Tibial nerve (tissue), 4 donors: ENCODE data around the gene DNLZ. TPM values are rescaled to one million over a fixed set of nuclear protein-coding genes. Genes with fewer than 3 reads are reported as not detected.

ENCODE experiments used
- DNase-seq, 2 donors: peaks; one replicate each; pipeline ENCODE4 v3.0.0-alpha.2; 2019; ENCODE audit warnings: low spot score in 2 of 2
- H3K27ac ChIP-seq, 4 donors: fragments of 200-600 bp; sonication (generic) in 3 of 4; one replicate each; pipeline ENCODE4 v1.5.1; 2017 to 2019; ENCODE audit warnings: mild to moderate bottlenecking in 1 of 4
- H3K27me3 ChIP-seq, 2 donors: fragments of 200-600 bp; sonication (generic) in 1 of 2; one replicate each; pipeline versions ENCODE4 v1.5.1 to v1.6.0; 2017 to 2019
- H3K36me3 ChIP-seq, 3 donors: fragments of 200-600 bp; sonication (generic); one replicate each; pipeline ENCODE4 v1.5.1; 2018 to 2019
- H3K4me1 ChIP-seq, 4 donors: fragments of 200-600 bp; sonication (generic) in 3 of 4; one replicate each; pipeline ENCODE4 v1.5.1; 2017 to 2019
- H3K4me3 ChIP-seq, 4 donors: fragments of 200-600 bp; sonication (generic) in 3 of 4; one replicate each; pipeline ENCODE4 v1.5.1; 2017 to 2019; ENCODE audit warnings: mild to moderate bottlenecking in 1 of 4, moderate library complexity in 1 of 4
- H3K9me3 ChIP-seq, 4 donors: fragments of 200-600 bp; sonication (generic) in 3 of 4; one replicate each; pipeline ENCODE4 v1.5.1; 2017 to 2019
- EP300 ChIP-seq, 2 donors: sonication (generic); formaldehyde crosslinking; IDR thresholded peaks; one replicate each; pipeline ENCODE4 v1.6.1; 2017; ENCODE audit warnings: antibody characterized with exemption in 2 of 2, mild to moderate bottlenecking in 1 of 2
- POLR2A ChIP-seq, 2 donors: fragments of 450-650 bp; IDR thresholded peaks; one replicate each; pipeline ENCODE4 v1.6.1; 2017; ENCODE audit warnings: antibody characterized with exemption in 2 of 2, mild to moderate bottlenecking in 2 of 2, moderate library complexity in 2 of 2
- WGBS, 2 donors: methylation state at CpG; one replicate each; pipeline ENCODE4 v1.1.5; 2018; 5-methylcytosine and 5-hydroxymethylcytosine counted together
- total RNA-seq, 4 donors: library from RNA; depleted of rRNA; stranded (reverse); fragments of >200 nt; gene quantifications; one replicate each; pipeline ENCODE4 v1.1.0, GENCODE V29; 2016
- TF ChIP-seq, protein P1 (sequence below), 5 experiments: fragments of 200-600 bp in 3 of 5; fragments of 450-650 bp in 2 of 5; sonication (generic) in 3 of 5; IDR thresholded peaks; one replicate each; pipeline ENCODE4 v1.5.1; 2016 to 2019; ENCODE audit warnings: antibody characterized with exemption in 5 of 5, mild to moderate bottlenecking in 3 of 5, moderate library complexity in 2 of 5

The DNLZ gene
- total RNA-seq, 4 donors from 2014 or later, result 49.4 to 79.5 (median 70.8) TPM

DNA sequence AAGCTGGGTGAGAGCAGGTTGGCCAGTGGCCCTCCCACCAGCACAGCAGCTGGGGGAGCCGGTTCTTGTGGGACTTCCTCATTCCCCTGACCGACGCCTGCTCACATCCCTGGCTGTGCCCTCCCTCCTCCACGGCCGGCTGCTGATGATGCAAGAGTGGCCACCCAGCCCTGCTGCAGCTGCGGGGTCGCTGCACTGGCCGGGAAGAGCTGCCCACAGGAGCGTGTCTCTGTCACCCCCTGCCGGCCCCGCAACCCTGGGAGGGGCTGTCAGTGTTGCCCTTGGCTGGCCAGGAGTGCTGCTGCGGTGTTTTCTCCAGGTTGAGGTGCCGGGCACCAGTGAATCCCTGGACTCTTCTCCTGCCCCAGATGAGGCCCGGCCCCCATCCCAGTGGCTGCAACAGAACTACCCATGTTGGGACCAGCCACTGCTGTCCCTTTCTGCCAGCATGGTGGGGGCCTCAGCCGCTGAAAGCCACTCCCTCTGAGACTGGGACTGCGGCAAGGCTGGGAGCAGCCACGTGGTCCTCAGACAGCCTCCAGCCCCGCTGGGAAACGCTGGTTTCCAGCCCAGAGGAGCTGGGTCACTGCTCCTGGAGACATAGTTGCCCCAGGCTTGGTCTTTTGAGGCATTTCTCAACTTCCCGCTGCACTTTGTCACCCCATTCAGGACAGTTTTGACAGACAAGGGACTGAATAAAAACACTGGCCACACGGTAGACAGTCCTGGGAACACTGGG, 9.2 kb upstream of the DNLZ start:
- H3K36me3 ChIP-seq, result peaks cover 0 to 35% (median 0%) of the 10 kb centered on the region in 3 donors
- H3K9me3 ChIP-seq, result no peaks in the 10 kb centered on the region
- peak overlapping the region in 3 of 4 donors; percentile 5 to 42 (median 5) for H3K4me3 ChIP-seq
- peaks cover 0 to 29% (median 9%) of the 10 kb centered on the region in 4 donors for H3K4me1 ChIP-seq
- TF ChIP-seq, protein P1, sequence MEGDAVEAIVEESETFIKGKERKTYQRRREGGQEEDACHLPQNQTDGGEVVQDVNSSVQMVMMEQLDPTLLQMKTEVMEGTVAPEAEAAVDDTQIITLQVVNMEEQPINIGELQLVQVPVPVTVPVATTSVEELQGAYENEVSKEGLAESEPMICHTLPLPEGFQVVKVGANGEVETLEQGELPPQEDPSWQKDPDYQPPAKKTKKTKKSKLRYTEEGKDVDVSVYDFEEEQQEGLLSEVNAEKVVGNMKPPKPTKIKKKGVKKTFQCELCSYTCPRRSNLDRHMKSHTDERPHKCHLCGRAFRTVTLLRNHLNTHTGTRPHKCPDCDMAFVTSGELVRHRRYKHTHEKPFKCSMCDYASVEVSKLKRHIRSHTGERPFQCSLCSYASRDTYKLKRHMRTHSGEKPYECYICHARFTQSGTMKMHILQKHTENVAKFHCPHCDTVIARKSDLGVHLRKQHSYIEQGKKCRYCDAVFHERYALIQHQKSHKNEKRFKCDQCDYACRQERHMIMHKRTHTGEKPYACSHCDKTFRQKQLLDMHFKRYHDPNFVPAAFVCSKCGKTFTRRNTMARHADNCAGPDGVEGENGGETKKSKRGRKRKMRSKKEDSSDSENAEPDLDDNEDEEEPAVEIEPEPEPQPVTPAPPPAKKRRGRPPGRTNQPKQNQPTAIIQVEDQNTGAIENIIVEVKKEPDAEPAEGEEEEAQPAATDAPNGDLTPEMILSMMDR (IDR thresholded peaks at IDR 0.05), result peak in 1 of 5 experiments; percentile 46
- TF ChIP-seq EP300 (IDR thresholded peaks at IDR 0.05), result no peak
- DNase-seq, result peak; percentile 51 to 53
- 5 to 7% methylated on average over 16 to 19 of the region's 21 CpGs for WGBS, 2 donors
- no peaks in the 10 kb centered on the region for H3K27me3 ChIP-seq
- H3K27ac ChIP-seq, result peak overlapping the region in 2 of 4 donors; percentile 4 to 24

- peaks cover 0 to 26% (median 9%) of the 10 kb centered on the region in 4 donors for H3K4me1 ChIP-seq
- no peak overlapping the region for H3K27ac ChIP-seq
- no peak for DNase-seq
- H3K4me3 ChIP-seq, result no peak overlapping the region
- WGBS, 2 donors, result 85% methylated on average over 19 to 21 of the region's 21 CpGs
- H3K36me3 ChIP-seq, result peaks cover 0 to 30% (median 0%) of the 10 kb centered on the region in 3 donors
- H3K9me3 ChIP-seq, result no peaks in the 10 kb centered on the region
- H3K27me3 ChIP-seq, result no peaks in the 10 kb centered on the region
- no peak for TF ChIP-seq POLR2A (IDR thresholded peaks at IDR 0.05)
- TF ChIP-seq EP300 (IDR thresholded peaks at IDR 0.05), result no peak
- TF ChIP-seq, protein P1 (IDR thresholded peaks at IDR 0.05), result no peak
Measured at GRCh38 chr9:136372006-136372405, 8.5 kb upstream of the DNLZ start.

DNA sequence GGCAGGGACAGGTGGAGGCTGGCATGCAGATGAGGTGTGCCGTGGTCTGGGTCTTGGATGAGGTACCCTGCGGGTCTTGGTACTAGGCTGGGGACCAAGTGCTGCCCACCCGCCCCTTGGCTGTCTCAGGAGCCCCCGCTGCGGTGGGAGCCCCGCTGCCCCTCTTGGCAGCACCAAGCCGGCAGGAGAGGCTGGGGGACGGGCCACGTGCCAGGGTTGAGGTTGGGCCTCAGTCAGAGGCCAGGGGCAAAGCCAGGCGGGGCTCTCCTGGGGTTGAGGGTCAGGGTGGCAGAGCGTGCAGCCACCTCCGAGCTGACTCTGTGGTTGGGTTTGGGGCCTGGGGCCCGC, 8.0 kb upstream of the DNLZ start:
- Histone ChIP-seq H3K9me3 (no peaks in the 10 kb centered on the region), H3K36me3 (peaks cover 0 to 30% (median 0%) of the 10 kb centered on the region in 3 donors), H3K4me3 (no peak overlapping the region), H3K4me1 (peaks cover 0 to 21% (median 9%) of the 10 kb centered on the region in 4 donors), H3K27ac (no peak overlapping the region), H3K27me3 (no peaks in the 10 kb centered on the region)
- TF ChIP-seq EP300 (IDR thresholded peaks at IDR 0.05), result no peak
- TF ChIP-seq, protein P1 (IDR thresholded peaks at IDR 0.05), result no peak
- TF ChIP-seq POLR2A (IDR thresholded peaks at IDR 0.05), result no peak
- 79 to 93% methylated on average over 6 to 10 of the region's 13 CpGs for WGBS, 2 donors
- DNase-seq, result no peak

DNA sequence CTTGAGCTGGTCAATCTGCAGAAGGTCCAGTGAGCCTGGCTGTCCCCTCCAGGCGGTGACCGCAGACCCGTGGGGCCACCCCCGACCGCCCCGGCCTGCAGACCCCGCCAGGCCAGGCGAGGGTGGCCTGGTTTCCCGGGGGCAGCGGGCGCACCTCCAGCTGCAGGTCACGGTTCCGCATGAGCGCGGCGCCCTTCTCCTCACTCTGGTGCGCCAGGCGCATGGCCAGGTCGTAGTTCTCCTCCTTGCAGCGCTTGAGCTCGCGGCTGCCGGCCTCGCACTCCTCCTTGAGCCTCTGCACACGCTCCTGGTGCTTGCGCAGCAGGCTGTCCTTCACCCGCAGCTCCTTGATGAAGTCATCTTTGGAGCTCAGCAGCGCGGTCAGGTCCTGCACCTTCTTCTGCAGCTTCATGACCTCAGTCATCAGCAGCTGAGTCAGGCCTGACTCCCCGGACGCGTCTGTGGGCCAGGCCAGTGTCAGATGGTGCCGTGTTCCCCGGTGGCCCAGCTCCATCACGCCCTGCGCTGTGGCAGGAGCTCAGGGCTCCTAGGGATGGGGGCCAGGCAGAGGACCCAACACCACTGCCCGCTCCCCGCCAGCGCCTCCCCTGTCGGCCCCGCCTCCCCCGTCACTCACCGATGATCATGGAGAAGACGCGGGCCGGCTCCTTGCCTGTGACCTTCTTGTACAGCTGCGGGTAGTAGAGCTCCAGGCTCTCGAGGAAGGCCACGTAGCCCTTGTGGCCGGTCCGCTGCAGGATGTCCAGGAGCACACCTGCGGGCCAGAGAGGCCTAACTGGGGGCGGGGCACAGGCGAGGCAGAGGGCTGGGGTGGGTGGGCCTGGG, 7.4 kb upstream of the DNLZ start:
- Histone ChIP-seq H3K36me3 (peaks cover 0 to 27% (median 0%) of the 10 kb centered on the region in 3 donors), H3K9me3 (no peaks in the 10 kb centered on the region), H3K27me3 (no peaks in the 10 kb centered on the region), H3K27ac (no peak overlapping the region), H3K4me3 (no peak overlapping the region), H3K4me1 (peaks cover 0 to 22% (median 9%) of the 10 kb centered on the region in 4 donors)
- DNase-seq, result no peak
- 89 to 92% methylated on average over 16 to 45 of the region's 54 CpGs for WGBS, 2 donors
- TF ChIP-seq, protein P1 (IDR thresholded peaks at IDR 0.05), result no peak
- TF ChIP-seq POLR2A (IDR thresholded peaks at IDR 0.05) (no peak), EP300 (IDR thresholded peaks at IDR 0.05) (no peak)

DNA sequence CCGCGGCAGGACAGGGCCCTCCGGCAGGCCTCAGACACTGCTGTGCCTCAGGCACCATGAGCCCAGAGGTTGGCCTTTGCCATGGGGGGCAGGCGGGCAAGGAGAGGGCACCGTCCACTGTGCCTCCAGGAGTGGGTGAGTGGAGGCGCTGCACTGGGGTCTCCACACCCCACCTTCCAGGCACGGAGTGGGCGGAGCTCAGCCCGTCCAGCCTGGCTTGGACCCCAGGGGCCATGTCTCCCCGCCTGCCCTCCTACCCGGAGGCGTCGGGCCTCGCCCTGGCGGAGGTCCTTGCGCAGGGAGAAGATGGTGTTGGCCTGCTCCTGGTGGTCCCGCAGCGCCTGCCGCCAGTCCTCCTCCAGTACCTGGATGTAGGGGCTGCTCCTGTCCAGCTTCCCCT, 6.5 kb upstream of the DNLZ start:
- Histone ChIP-seq H3K4me1 (peaks cover 0 to 29% (median 9%) of the 10 kb centered on the region in 4 donors), H3K27me3 (no peaks in the 10 kb centered on the region), H3K9me3 (no peaks in the 10 kb centered on the region), H3K36me3 (peaks cover 0 to 18% (median 0%) of the 10 kb centered on the region in 3 donors), H3K4me3 (no peak overlapping the region), H3K27ac (no peak overlapping the region)
- DNase-seq, result no peak
- no peak for TF ChIP-seq EP300 (IDR thresholded peaks at IDR 0.05)
- TF ChIP-seq, protein P1 (IDR thresholded peaks at IDR 0.05), result no peak
- WGBS, 2 donors, result 78 to 84% methylated on average over 6 to 13 of the region's 19 CpGs
